CD14-positive monocyte (primary cell): ENCODE results near the gene DGCR2. TPM values are rescaled to one million over a fixed set of nuclear protein-coding genes. Genes with fewer than 3 reads are reported as not detected.

ENCODE experiments used
- DNase-seq, 3 donors: peaks; one replicate each; pipeline ENCODE4 v3.0.0-alpha.2; 2011 to 2022
- H2AFZ ChIP-seq: 2 replicates; pipeline ENCODE4 v1.6.0; 2012; ENCODE audit warnings: mild to moderate bottlenecking, low read depth, low read length, inconsistent platforms; ENCODE audit not compliant: insufficient read depth, poor library complexity, severe bottlenecking
- H3K27ac ChIP-seq, 2 donors: 1 replicate in 1 of 2; 2 replicates in 1 of 2; pipeline ENCODE4 v1.5.1; 2012 to 2013; ENCODE audit warnings: low read length in 2 of 2, control low read depth in 1 of 2, inconsistent platforms in 1 of 2, low read depth in 1 of 2, mild to moderate bottlenecking in 1 of 2
- H3K27me3 ChIP-seq, 2 donors: one replicate each; pipeline versions ENCODE4 v1.6.0 to v1.6.1; 2011 to 2013; ENCODE audit warnings: low read length in 2 of 2; ENCODE audit not compliant: control insufficient read depth in 2 of 2, insufficient read depth in 2 of 2
- H3K36me3 ChIP-seq, 2 donors: replicated peaks in 1 of 2; 1 replicate in 1 of 2; 2 replicates in 1 of 2; pipeline versions ENCODE4 v1.5.1 to v1.6.1; 2012 to 2013; ENCODE audit warnings: low read length in 2 of 2, control low read depth in 1 of 2, inconsistent platforms in 1 of 2, mild to moderate bottlenecking in 1 of 2; ENCODE audit not compliant: insufficient read depth in 2 of 2, control insufficient read depth in 1 of 2
- H3K4me1 ChIP-seq, 2 donors: 1 replicate in 1 of 2; 2 replicates in 1 of 2; pipeline versions ENCODE4 v1.5.1 to v1.6.1; 2012 to 2013; ENCODE audit warnings: low read length in 2 of 2, control low read depth in 1 of 2, inconsistent platforms in 1 of 2, mild to moderate bottlenecking in 1 of 2, moderate library complexity in 1 of 2; ENCODE audit not compliant: insufficient read depth in 2 of 2, control insufficient read depth in 1 of 2
- H3K4me2 ChIP-seq: replicated peaks from 2 replicates; pipeline ENCODE3; 2012; ENCODE audit warnings: low read length, moderate library complexity, mild to moderate bottlenecking; ENCODE audit not compliant: poor library complexity, severe bottlenecking; ENCODE audit errors: extremely low read depth
- H3K4me3 ChIP-seq, 3 experiments: fragments of 200-600 bp in 1 of 3; sonication (generic) in 1 of 3; replicated peaks in 1 of 3; 1 replicate in 2 of 3; 2 replicates in 1 of 3; pipeline ENCODE4 v1.5.1; 2011 to 2013; ENCODE audit warnings: low read length in 3 of 3, mild to moderate bottlenecking in 3 of 3, control low read depth in 2 of 3, low read depth in 2 of 3, inconsistent platforms in 1 of 3, moderate library complexity in 1 of 3
- H3K79me2 ChIP-seq: 2 replicates; pipeline ENCODE4 v1.6.0; 2012; ENCODE audit warnings: mild to moderate bottlenecking, control low read depth, inconsistent platforms, low read length, moderate library complexity; ENCODE audit not compliant: insufficient read depth
- H3K9ac ChIP-seq: 2 replicates; pipeline ENCODE4 v1.6.0; 2017; ENCODE audit warnings: low read length, mild to moderate bottlenecking; ENCODE audit not compliant: insufficient read depth, poor library complexity, severe bottlenecking
- H3K9me3 ChIP-seq, 2 donors: replicated peaks in 1 of 2; 1 replicate in 1 of 2; 2 replicates in 1 of 2; pipeline versions ENCODE4 v1.5.1 to v1.6.1; 2012 to 2013; ENCODE audit warnings: low read length in 2 of 2, control low read depth in 1 of 2; ENCODE audit not compliant: control insufficient read depth in 1 of 2, insufficient read depth in 1 of 2
- H4K20me1 ChIP-seq: 2 replicates; pipeline ENCODE4 v1.6.0; 2012; ENCODE audit warnings: mild to moderate bottlenecking, low read length, control low read depth, moderate library complexity; ENCODE audit not compliant: insufficient read depth
- H3K27ac Mint-ChIP-seq, 7 donors: one replicate each; pipeline ENCODE4 v1.8.0; 2020; ENCODE audit warnings: mild to moderate bottlenecking in 7 of 7, mixed read lengths in 7 of 7, moderate library complexity in 6 of 7, inconsistent platforms in 2 of 7
- H3K27me3 Mint-ChIP-seq, 3 donors: one replicate each; pipeline ENCODE4 v1.8.0; 2021 to 2022; ENCODE audit warnings: low read depth in 3 of 3, mild to moderate bottlenecking in 3 of 3, mixed read lengths in 3 of 3, moderate library complexity in 3 of 3, inconsistent platforms in 1 of 3
- H3K36me3 Mint-ChIP-seq, 2 donors: one replicate each; pipeline ENCODE4 v1.8.0; 2020; ENCODE audit warnings: mixed read lengths in 2 of 2, inconsistent platforms in 1 of 2, mild to moderate bottlenecking in 1 of 2
- H3K4me1 Mint-ChIP-seq: one replicate; pipeline ENCODE4 v1.8.0; 2020; ENCODE audit warnings: mild to moderate bottlenecking, mixed read lengths
- H3K4me3 Mint-ChIP-seq, 2 donors: one replicate each; pipeline ENCODE4 v1.8.0; 2020; ENCODE audit warnings: mild to moderate bottlenecking in 2 of 2, mixed read lengths in 2 of 2, moderate library complexity in 1 of 2
- H3K9me3 Mint-ChIP-seq, 7 donors: one replicate each; pipeline ENCODE4 v1.8.0; 2020 to 2022; ENCODE audit warnings: mixed read lengths in 7 of 7, mild to moderate bottlenecking in 6 of 7, moderate library complexity in 6 of 7, inconsistent platforms in 2 of 7
- WGBS: methylation state at CpG from one replicate; pipeline ENCODE4 v1.1.5; 2013; ENCODE audit warnings: missing lambda C conversion rate; ENCODE audit not compliant: insufficient coverage; 5-methylcytosine and 5-hydroxymethylcytosine counted together
- intact Hi-C, 2 donors: fragments of 100-400 bp; cut with micrococcal nuclease; formaldehyde crosslinking; loops; one replicate each; pipeline versions ENCODE4 v1.15.0 to v1.15.1; 2023
- polyA plus RNA-seq, 3 donors: library from polyadenylated mRNA; depleted of rRNA in 1 of 3; unstranded in 2 of 3; stranded (reverse) in 1 of 3; fragments of 300-500 nt in 2 of 3; fragments of >200 nt in 1 of 3; fragmentation: Illumina TruSeq in 2 of 3; gene quantifications; 1 replicate in 2 of 3; 2 replicates in 1 of 3; pipeline ENCODE4 v1.2.3, GENCODE V29; 2012 to 2021
- TF ChIP-seq, protein P1 (sequence below): fragments of 200-600 bp; IDR thresholded peaks from one replicate; pipeline ENCODE4 v1.8.0; 2022; ENCODE audit warnings: antibody characterized with exemption, mild to moderate bottlenecking

DGCR2 gene
- polyA plus RNA-seq, 3 donors, result 28.9 to 37.0 (median 36.2) TPM

DNA sequence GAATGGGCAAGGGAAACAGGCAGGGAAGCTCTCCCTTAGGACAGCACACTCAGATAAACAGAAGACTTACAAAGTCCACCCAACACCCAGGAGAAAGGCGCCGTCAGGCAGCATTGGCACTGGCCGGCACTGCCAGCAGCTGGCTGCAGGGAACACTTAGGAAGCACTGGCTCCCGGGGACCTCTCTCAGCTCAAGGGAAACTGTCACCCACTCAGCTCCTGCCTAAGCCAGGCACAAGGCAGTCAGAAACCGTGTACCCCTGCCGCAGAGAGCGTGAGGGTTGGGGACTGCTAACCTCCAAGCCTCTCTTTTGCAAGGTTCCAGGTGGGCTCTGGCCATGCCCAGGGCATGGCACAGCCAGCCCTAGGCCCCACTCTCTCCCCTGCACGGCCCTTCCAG, 64.7 kb downstream of the DGCR2 start:
- DNase-seq, result no peak
- H3K36me3 ChIP-seq, result peaks cover 89 to 99% of the 10 kb centered on the region in 2 donors
- H3K27ac Mint-ChIP-seq, result peak overlapping the region in 3 of 7 donors; percentile 12 to 55 (median 32)
- no peak overlapping the region for H2AFZ ChIP-seq
- no peak overlapping the region for H3K4me2 ChIP-seq
- H3K9me3 ChIP-seq, result no peaks in the 10 kb centered on the region
- no peaks in the 10 kb centered on the region for H3K4me1 Mint-ChIP-seq
- no peaks in the 10 kb centered on the region for H3K27me3 Mint-ChIP-seq
- 94% methylated on average over 8 of the region's 8 CpGs for WGBS
- H3K4me3 Mint-ChIP-seq, result peak overlapping the region in 1 of 2 donors; percentile 34
- peaks cover 9% of the 10 kb centered on the region for H3K79me2 ChIP-seq
- H3K36me3 Mint-ChIP-seq, result peaks cover 86 to 94% of the 10 kb centered on the region in 2 donors
- H3K4me1 ChIP-seq, result no peaks in the 10 kb centered on the region
- no peaks in the 10 kb centered on the region for H3K27me3 ChIP-seq
- intact Hi-C loops, result no loop called here
- no peak overlapping the region for H3K9ac ChIP-seq
- no peak overlapping the region for H3K4me3 ChIP-seq
- TF ChIP-seq, protein P1, sequence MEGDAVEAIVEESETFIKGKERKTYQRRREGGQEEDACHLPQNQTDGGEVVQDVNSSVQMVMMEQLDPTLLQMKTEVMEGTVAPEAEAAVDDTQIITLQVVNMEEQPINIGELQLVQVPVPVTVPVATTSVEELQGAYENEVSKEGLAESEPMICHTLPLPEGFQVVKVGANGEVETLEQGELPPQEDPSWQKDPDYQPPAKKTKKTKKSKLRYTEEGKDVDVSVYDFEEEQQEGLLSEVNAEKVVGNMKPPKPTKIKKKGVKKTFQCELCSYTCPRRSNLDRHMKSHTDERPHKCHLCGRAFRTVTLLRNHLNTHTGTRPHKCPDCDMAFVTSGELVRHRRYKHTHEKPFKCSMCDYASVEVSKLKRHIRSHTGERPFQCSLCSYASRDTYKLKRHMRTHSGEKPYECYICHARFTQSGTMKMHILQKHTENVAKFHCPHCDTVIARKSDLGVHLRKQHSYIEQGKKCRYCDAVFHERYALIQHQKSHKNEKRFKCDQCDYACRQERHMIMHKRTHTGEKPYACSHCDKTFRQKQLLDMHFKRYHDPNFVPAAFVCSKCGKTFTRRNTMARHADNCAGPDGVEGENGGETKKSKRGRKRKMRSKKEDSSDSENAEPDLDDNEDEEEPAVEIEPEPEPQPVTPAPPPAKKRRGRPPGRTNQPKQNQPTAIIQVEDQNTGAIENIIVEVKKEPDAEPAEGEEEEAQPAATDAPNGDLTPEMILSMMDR, result no peak
- H4K20me1 ChIP-seq, result peaks cover 82% of the 10 kb centered on the region
- H3K27ac ChIP-seq, result no peak overlapping the region
- H3K9me3 Mint-ChIP-seq, result peaks cover 0 to 1% (median 0%) of the 10 kb centered on the region in 7 donors

DNA sequence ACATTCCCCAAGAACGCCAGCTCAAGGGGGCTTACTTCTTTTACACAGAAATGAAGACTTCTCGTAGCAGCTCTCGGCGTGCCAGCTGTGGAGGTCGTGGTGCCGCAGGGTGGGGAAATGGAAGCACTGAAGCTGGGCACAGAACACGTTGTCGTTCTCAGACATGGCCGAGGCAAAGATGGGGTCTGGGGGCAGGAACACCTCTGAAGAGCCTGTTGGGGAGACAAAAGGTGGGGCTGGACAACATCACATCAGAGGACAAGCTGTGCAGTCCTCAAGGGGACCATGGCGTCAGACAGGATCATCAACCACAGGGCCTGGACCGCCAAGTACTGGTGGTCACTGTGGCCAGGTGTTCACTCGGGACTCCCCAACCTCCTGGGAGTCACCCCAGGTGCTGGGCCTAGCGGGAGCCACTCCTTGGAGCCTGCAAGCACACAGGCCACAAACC, 65.2 kb downstream of the DGCR2 start:
- Mint-ChIP-seq H3K4me3 (no peak overlapping the region), H3K27me3 (no peaks in the 10 kb centered on the region), H3K27ac (peak overlapping the region in 3 of 7 donors; percentile 4 to 69 (median 55)), H3K36me3 (peaks cover 87 to 94% of the 10 kb centered on the region in 2 donors), H3K9me3 (peaks cover 0 to 1% (median 0%) of the 10 kb centered on the region in 7 donors), H3K4me1 (no peaks in the 10 kb centered on the region)
- no peak overlapping the region for H3K4me2 ChIP-seq
- H3K27ac ChIP-seq, result no peak overlapping the region
- no peaks in the 10 kb centered on the region for H3K27me3 ChIP-seq
- peaks cover 87 to 99% of the 10 kb centered on the region in 2 donors for H3K36me3 ChIP-seq
- H3K4me3 ChIP-seq, result no peak overlapping the region
- WGBS, result 97% methylated on average over 13 of the region's 13 CpGs
- H3K79me2 ChIP-seq, result peaks cover 10% of the 10 kb centered on the region
- no peaks in the 10 kb centered on the region for H3K9me3 ChIP-seq
- H3K9ac ChIP-seq, result no peak overlapping the region
- H4K20me1 ChIP-seq, result peaks cover 80% of the 10 kb centered on the region
- H2AFZ ChIP-seq, result no peak overlapping the region
- H3K4me1 ChIP-seq, result no peaks in the 10 kb centered on the region
- DNase-seq, result no peak
- intact Hi-C loops, result no loop called here
- TF ChIP-seq, protein P1, result no peak
